Measurements from ENCODE around the gene GRK2. TPM values are rescaled to one million over a fixed set of nuclear protein-coding genes. Genes with fewer than 3 reads are reported as not detected.

Gene GRK2
- total and polyA plus RNA-seq, 2 of the 13 experiments (the other 11 are each of a cell fraction or from before 2014, with no cell fraction given): 31.3 to 42.4 TPM

GRCh38 chr11:67317888-67318555, 51.7 kb downstream of the GRK2 start (continued):
- TF ChIP-seq ZSCAN20 (CRISPR knock-in tag; IDR thresholded peaks at IDR 0.05; ENCODE audit: borderline replicate concordance) (peak; percentile 61; the same call in 1 of the 2 replicates), ZNF296 (CRISPR knock-in tag; conservative IDR thresholded peaks at IDR 0.05) (no peak), ZNF44 (CRISPR knock-in tag; IDR thresholded peaks at IDR 0.05) (no peak), CC2D1A (CRISPR knock-in tag; IDR thresholded peaks at IDR 0.05) (no peak), ZNF225 (CRISPR knock-in tag; IDR thresholded peaks at IDR 0.05) (peak; percentile 4; the same call in 1 of the 2 replicates), CHD4 (IDR thresholded peaks at IDR 0.05; ENCODE audit: borderline replicate concordance, low read length) (no peak), ZHX2 (IDR thresholded peaks at IDR 0.05; ENCODE audit: low read depth) (no peak; the same call in 1 of the 2 replicates), ZHX2 (CRISPR knock-in tag; IDR thresholded peaks at IDR 0.05; ENCODE audit: borderline replicate concordance) (no peak), ERF (CRISPR knock-in tag; IDR thresholded peaks at IDR 0.05) (peak; percentile 0; the same call in 1 of the 2 replicates), BRD4 (CRISPR knock-in tag; IDR thresholded peaks at IDR 0.05) (no peak), CENPBD1 (CRISPR knock-in tag; IDR thresholded peaks at IDR 0.05; ENCODE audit: borderline replicate concordance, low read depth) (no peak), BRF2 (CRISPR knock-in tag; IDR thresholded peaks at IDR 0.05) (no peak), ZNF749 (CRISPR knock-in tag; IDR thresholded peaks at IDR 0.05; ENCODE audit: borderline replicate concordance) (no peak), ZFYVE20 (CRISPR knock-in tag; IDR thresholded peaks at IDR 0.05; ENCODE audit: borderline replicate concordance, low read depth) (no peak), NFE2 (CRISPR knock-in tag; IDR thresholded peaks at IDR 0.05) (no peak), DBP (CRISPR knock-in tag; IDR thresholded peaks at IDR 0.05; ENCODE audit: not compliant biosample characterization) (no peak), MTF1 (CRISPR knock-in tag; IDR thresholded peaks at IDR 0.05) (no peak), ZNF251 (CRISPR knock-in tag; IDR thresholded peaks at IDR 0.05) (no peak), ZNF674 (CRISPR knock-in tag; IDR thresholded peaks at IDR 0.05; ENCODE audit: low read depth) (no peak), ZMYM3 (CRISPR knock-in tag; IDR thresholded peaks at IDR 0.05) (no peak), ZNF556 (CRISPR knock-in tag; IDR thresholded peaks at IDR 0.05; ENCODE audit: borderline replicate concordance) (peak; percentile 35; the same call in 1 of the 2 replicates), SAFB2 (CRISPR knock-in tag; IDR thresholded peaks at IDR 0.05; ENCODE audit: borderline replicate concordance, low read depth) (no peak)

All from HepG2 (cell line).